Measurements from ENCODE around the gene CHAD. TPM values are rescaled to one million over a fixed set of nuclear protein-coding genes. Genes with fewer than 3 reads are reported as not detected.

The CHAD gene
- total RNA-seq, 4 donors from 2014 or later: 3.2 to 8.2 (median 7.2) TPM

DNA sequence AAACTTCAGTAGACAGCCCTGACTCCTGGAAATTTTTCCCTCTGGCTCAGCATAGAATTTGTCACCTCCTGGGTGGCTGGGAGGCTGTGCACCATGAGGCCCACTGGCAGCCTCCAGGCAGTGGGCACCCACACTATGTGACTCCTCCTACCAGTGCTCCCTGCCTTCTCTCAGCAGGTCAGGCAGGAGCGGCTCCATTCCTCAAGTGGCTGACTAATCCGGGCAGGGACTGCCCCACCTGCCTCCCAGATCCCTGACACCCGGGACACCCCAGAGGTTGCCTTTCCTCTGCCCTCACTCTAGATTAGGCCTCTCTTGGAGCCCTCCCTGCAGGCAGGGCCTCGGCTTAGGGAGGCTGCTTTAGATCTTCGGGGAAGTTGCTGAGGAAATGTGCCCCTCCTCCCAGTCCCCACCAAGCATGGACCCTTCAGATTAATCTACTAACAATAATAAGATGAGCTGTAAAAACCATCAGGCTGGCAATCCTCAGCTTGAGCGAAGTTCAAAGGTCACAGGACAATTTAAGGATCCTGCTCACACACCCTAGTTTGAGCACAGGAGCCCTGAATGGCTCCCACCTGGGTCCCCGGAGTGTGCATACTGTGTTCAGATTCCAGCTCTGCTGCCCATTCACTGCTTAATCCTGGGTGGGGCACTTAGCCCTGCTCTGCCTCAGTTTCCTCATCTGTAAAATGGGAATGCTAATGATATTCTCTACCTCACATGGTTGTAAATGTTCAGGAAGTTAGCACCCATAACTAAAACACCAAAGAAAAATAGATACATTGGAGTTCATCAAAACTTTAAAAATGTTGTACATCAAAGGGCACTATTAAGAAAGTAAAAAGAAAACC lies 29.6 kb upstream of the CHAD start:
- TF ChIP-seq, protein P1, sequence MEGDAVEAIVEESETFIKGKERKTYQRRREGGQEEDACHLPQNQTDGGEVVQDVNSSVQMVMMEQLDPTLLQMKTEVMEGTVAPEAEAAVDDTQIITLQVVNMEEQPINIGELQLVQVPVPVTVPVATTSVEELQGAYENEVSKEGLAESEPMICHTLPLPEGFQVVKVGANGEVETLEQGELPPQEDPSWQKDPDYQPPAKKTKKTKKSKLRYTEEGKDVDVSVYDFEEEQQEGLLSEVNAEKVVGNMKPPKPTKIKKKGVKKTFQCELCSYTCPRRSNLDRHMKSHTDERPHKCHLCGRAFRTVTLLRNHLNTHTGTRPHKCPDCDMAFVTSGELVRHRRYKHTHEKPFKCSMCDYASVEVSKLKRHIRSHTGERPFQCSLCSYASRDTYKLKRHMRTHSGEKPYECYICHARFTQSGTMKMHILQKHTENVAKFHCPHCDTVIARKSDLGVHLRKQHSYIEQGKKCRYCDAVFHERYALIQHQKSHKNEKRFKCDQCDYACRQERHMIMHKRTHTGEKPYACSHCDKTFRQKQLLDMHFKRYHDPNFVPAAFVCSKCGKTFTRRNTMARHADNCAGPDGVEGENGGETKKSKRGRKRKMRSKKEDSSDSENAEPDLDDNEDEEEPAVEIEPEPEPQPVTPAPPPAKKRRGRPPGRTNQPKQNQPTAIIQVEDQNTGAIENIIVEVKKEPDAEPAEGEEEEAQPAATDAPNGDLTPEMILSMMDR (IDR thresholded peaks at IDR 0.05): no peak
- TF ChIP-seq POLR2A (IDR thresholded peaks at IDR 0.05): no peak
- no peak for DNase-seq (ENCODE audit: low spot score in 2 of 2)
- intact Hi-C loops (cut with DNase I; ENCODE audit: low total_unique reads): no loop called here
- WGBS, 2 donors: 57 to 72% methylated on average over 6 to 7 of the region's 7 CpGs
- no peak overlapping the region for H3K4me3 ChIP-seq (ENCODE audit: low read depth, poor library complexity, severe bottlenecking)

DNA sequence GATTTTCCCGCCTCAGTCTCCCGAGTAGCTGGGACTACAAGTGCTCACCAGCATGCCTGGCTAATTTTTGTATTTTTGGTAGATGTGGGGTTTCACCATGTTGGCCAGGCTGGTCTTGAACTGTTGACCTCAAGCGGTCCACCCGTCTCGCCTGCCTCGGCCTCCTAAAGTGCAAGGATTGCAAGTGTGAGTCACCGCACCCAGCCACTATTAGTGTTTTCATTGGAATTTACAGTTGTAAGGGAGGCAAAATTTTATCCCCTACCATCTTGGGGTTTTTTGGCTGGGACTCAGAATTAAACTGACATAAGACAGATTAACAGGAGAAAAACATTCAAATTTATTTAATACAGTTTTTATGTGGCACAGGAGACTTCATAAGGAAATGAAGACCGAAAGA lies 27.2 kb upstream of the CHAD start:
- WGBS, 2 donors: 92% methylated on average over 8 of the region's 8 CpGs
- no peak overlapping the region for H3K4me3 ChIP-seq (ENCODE audit: low read depth, poor library complexity, severe bottlenecking)
- TF ChIP-seq, protein P1 (IDR thresholded peaks at IDR 0.05): no peak
- no peak for TF ChIP-seq POLR2A (IDR thresholded peaks at IDR 0.05)
- no peak for DNase-seq (ENCODE audit: low spot score in 2 of 2)
- intact Hi-C loops (cut with DNase I; ENCODE audit: low total_unique reads): no loop called here

DNA sequence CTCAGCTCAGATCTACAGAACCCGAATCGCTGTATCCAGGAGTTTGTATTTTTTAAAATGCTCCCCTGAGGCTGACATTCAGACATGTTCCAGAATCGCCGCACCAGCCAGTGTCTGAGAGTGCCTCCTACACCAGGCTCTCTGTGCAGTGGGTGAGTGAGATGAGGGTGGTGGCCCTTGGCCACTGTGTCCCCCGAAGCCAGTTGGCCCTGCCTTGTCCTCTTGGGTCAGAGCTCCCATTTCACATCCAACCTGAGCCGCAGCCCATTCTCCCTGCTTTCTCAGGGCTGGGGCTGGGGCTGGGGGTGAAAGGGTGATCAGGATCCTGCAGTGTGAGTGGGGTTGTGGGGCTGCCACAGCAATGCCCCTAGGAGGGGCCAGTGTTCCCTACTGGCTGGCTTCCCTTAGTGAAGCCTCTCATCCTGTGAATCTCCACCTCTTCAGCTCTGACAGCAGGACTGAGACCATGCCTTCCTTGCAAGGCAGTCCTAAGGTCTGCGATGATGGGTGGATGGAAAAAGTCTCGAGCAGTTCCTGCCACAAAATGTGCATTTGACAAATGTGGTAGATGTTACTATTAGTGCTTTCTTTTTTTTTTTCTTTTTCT lies 26.6 kb upstream of the CHAD start:
- H3K4me3 ChIP-seq (ENCODE audit: low read depth, poor library complexity, severe bottlenecking): no peak overlapping the region
- 81 to 93% methylated on average over 8 of the region's 8 CpGs for WGBS, 2 donors
- intact Hi-C loops (cut with DNase I; ENCODE audit: low total_unique reads): no loop called here
- TF ChIP-seq, protein P1 (IDR thresholded peaks at IDR 0.05): no peak
- no peak for TF ChIP-seq POLR2A (IDR thresholded peaks at IDR 0.05)
- DNase-seq (ENCODE audit: low spot score in 2 of 2): no peak

DNA sequence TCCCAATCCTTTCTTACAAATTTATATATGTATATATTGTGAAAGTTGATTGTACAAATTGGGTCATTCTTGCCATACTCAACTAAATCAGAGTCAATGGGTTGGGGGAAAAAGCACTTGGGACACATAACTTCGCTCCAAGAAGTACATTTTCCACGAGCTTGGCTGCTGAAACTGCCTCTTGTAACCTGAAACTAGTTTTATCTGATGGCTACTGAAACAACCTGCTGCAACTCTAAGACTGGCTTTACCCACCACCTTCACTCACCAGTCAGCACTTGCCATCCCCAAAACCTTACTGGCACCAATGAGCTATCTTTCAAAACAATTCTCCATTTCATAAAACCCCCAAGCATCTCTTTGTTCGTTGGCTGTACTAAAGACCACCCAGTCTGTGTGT lies 25.1 kb upstream of the CHAD start:
- no peak overlapping the region for H3K4me3 ChIP-seq (ENCODE audit: low read depth, poor library complexity, severe bottlenecking)
- WGBS, 2 donors: 58 to 66% methylated on average over 3 of the region's 3 CpGs
- intact Hi-C loops (cut with DNase I; ENCODE audit: low total_unique reads): no loop called here
- DNase-seq (ENCODE audit: low spot score in 2 of 2): no peak
- no peak for TF ChIP-seq POLR2A (IDR thresholded peaks at IDR 0.05)
- TF ChIP-seq, protein P1 (IDR thresholded peaks at IDR 0.05): no peak

DNA sequence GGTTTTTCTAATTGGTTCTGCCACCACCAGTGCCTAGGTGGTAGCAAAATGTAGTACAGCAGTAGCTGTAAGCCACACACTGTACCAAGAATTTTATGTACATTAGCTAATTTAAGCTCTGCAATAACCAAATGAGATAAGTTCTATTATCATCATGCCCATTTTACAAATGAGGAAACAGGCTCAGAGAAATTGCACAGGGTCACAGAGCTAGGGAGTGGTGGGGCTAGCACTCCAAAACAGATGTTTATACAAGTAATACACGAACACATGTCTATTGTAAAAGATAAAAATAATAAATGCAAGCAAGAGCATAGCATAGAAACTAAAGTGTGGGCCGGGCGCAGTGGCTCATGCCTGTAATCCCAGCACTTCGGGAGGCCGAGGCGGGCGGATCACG lies 23.5 kb upstream of the CHAD start:
- intact Hi-C loops (cut with DNase I; ENCODE audit: low total_unique reads): no loop called here
- 90 to 92% methylated on average over 8 of the region's 8 CpGs for WGBS, 2 donors
- TF ChIP-seq POLR2A (IDR thresholded peaks at IDR 0.05): no peak
- TF ChIP-seq, protein P1 (IDR thresholded peaks at IDR 0.05): no peak
- DNase-seq (ENCODE audit: low spot score in 2 of 2): no peak
- H3K4me3 ChIP-seq (ENCODE audit: low read depth, poor library complexity, severe bottlenecking): no peak overlapping the region

Data from lower leg skin (tissue), 4 donors.